Stimulated activated naive B cell treated with anti-CD40 and anti-IgM and Interleukin-4, amounts not matched to agents 10 μg/mL and 1 μg/mL and 100 μg/mL, for 72 hours (primary cell): Measurements from ENCODE around the gene YTHDF1.
A peak's percentile ranks its signal among the peaks of the same experiment; 100 is the strongest.

Experiments used
- ATAC-seq, 2 donors: fragments of 150-1000 bp; cut with Tn5 transposase; replicated peaks; 2 replicates each; pipeline ENCODE4 v1.10.0; 2021; ENCODE audit warnings: moderate library complexity in 1 of 2
- DNase-seq: peaks from one replicate; pipeline ENCODE4 v3.0.0; 2021
- H3K27ac Mint-ChIP-seq: one replicate; pipeline ENCODE4 v1.8.0; 2022; ENCODE audit warnings: mild to moderate bottlenecking, mixed read lengths
- H3K27me3 Mint-ChIP-seq, 2 donors: one replicate each; pipeline ENCODE4 v1.8.0; 2022; ENCODE audit warnings: mixed read lengths in 2 of 2
- H3K36me3 Mint-ChIP-seq, 2 donors: one replicate each; pipeline ENCODE4 v1.8.0; 2022; ENCODE audit warnings: mixed read lengths in 2 of 2, mild to moderate bottlenecking in 1 of 2
- H3K4me1 Mint-ChIP-seq, 2 donors: one replicate each; pipeline ENCODE4 v1.8.0; 2022; ENCODE audit warnings: mixed read lengths in 2 of 2, mild to moderate bottlenecking in 1 of 2
- H3K4me3 Mint-ChIP-seq, 2 donors: one replicate each; pipeline ENCODE4 v1.8.0; 2022; ENCODE audit warnings: mild to moderate bottlenecking in 2 of 2, mixed read lengths in 2 of 2, moderate library complexity in 1 of 2
- H3K9me3 Mint-ChIP-seq, 2 donors: one replicate each; pipeline ENCODE4 v1.8.0; 2022; ENCODE audit warnings: mixed read lengths in 2 of 2, mild to moderate bottlenecking in 1 of 2

The YTHDF1 gene

DNA sequence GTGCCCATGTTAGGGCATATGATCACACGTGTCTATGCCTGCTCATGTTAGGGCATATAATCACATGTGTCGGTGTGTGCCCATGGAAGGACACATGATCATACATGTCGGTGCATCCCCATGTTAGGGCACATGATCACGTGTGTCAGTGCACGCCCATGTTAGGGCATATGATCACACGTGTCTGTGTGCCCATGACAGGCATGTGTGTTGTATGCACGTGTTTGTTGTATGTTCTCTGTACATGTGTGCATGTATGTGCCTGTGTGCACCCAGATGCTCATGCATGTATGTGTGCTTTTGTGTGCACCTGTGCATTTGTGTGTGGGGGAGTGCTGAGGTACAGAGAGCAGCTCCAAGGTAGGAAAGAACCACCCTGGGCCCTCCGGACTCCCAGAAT is 29.8 kb downstream of the YTHDF1 start:
- no peak for DNase-seq
- peaks cover 30 to 32% of the 10 kb centered on the region in 2 donors for H3K27me3 Mint-ChIP-seq
- H3K27ac Mint-ChIP-seq: no peak overlapping the region
- no peaks in the 10 kb centered on the region for H3K9me3 Mint-ChIP-seq
- H3K4me1 Mint-ChIP-seq: peaks cover 6 to 15% of the 10 kb centered on the region in 2 donors
- no peak for ATAC-seq
- peaks cover 4% of the 10 kb centered on the region in 2 donors for H3K36me3 Mint-ChIP-seq
- H3K4me3 Mint-ChIP-seq: no peak overlapping the region

GRCh38 chr20:63185215-63185796 is 30.6 kb downstream of the YTHDF1 start:
- peaks cover 9 to 23% of the 10 kb centered on the region in 2 donors for H3K4me1 Mint-ChIP-seq
- peaks cover 38 to 40% of the 10 kb centered on the region in 2 donors for H3K27me3 Mint-ChIP-seq
- no peaks in the 10 kb centered on the region for H3K36me3 Mint-ChIP-seq
- H3K4me3 Mint-ChIP-seq: no peak overlapping the region
- DNase-seq (no peak), ATAC-seq (no peak)
- peak overlapping the region; percentile 14 for H3K27ac Mint-ChIP-seq
- no peaks in the 10 kb centered on the region for H3K9me3 Mint-ChIP-seq

DNA sequence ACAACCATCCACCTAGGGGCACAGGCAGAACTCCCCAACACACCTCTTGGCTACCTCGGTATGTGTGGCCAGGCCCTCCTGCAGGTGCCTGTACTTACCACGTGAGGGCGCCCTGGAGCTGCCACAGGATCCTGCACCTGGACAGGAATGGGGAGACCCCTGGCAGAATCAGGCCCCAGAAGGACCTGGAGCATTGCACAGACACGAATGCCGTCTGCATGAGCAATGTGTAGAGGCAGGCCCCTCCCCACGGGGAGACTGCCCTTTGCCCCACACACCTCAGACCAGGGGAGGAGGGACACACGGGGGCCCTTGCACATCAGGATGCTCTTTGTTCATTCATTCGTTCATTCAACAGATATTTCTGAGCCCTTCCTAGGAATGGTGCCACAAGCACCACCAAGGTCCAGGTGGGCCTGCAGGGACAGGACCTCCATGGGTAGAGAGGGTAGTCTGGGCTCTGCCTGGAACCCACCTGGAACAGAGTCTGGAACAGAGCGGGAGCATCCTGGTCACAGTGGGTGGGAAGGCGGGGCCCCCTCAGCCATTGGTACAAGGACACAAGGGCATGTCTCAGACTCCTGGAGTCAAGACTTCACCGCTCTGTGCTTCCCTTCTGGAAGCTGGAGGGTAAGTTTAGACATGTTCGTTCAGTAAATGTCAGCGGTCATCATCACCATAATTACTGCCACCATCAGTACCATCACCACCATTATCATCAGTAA is 32.3 kb downstream of the YTHDF1 start:
- Mint-ChIP-seq H3K27ac (no peak overlapping the region), H3K4me1 (peaks cover 11 to 35% of the 10 kb centered on the region in 2 donors), H3K9me3 (no peaks in the 10 kb centered on the region), H3K36me3 (no peaks in the 10 kb centered on the region), H3K27me3 (peaks cover 45 to 52% of the 10 kb centered on the region in 2 donors), H3K4me3 (no peak overlapping the region)
- DNase-seq: no peak
- peak; percentile 49 to 64 for ATAC-seq

DNA sequence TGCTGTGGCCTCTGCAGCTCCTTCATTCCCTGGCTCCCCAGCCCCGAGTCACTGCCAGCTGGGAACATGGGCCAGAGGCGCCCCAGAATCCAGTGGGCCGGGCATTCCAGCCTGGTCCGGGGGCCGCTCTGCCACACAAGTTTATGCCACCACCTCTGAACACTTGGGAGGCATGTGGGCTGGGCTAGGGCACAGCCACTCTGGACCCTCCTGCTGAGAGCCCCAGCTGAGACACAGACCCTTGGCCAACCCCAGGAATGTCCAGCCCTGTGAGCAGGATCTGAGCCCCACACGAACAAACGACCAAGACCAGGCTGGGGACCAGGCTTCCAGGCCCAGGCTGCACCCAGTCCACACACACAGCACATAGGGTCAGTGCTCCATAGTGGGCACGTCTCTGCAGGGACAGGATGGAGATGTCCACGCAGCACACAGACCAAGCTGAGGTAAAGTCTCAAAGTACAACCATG is 33.0 kb downstream of the YTHDF1 start:
- ATAC-seq (no peak), DNase-seq (no peak)
- no peaks in the 10 kb centered on the region for H3K9me3 Mint-ChIP-seq
- H3K4me1 Mint-ChIP-seq: peaks cover 11 to 36% of the 10 kb centered on the region in 2 donors
- H3K36me3 Mint-ChIP-seq: no peaks in the 10 kb centered on the region
- peaks cover 46 to 54% of the 10 kb centered on the region in 2 donors for H3K27me3 Mint-ChIP-seq
- no peak overlapping the region for H3K4me3 Mint-ChIP-seq
- H3K27ac Mint-ChIP-seq: no peak overlapping the region

DNA sequence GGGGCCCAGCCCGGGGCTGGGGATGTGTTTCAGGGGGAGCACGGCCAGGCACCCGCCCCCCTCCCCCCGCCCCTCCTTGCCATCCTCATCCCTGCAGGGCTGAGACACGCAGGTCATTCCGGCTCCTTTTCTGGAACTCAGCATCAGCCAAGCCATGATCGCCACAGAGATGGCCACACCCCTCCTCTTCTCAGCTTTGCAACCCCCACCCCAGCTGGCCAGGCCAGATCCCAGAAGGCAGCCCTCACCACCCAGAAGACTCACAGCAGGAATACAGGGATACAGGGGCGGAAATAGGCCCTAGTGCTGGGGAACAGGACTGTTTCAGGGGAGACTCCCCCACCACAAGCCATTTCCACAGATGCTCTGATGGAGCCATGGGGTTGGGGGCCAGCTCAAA is 33.5 kb downstream of the YTHDF1 start:
- H3K36me3 Mint-ChIP-seq: no peaks in the 10 kb centered on the region
- DNase-seq (no peak), ATAC-seq (no peak)
- H3K27me3 Mint-ChIP-seq: peaks cover 49 to 58% of the 10 kb centered on the region in 2 donors
- H3K27ac Mint-ChIP-seq: no peak overlapping the region
- peaks cover 13 to 40% of the 10 kb centered on the region in 2 donors for H3K4me1 Mint-ChIP-seq
- H3K4me3 Mint-ChIP-seq: no peak overlapping the region
- H3K9me3 Mint-ChIP-seq: no peaks in the 10 kb centered on the region

GRCh38 chr20:63181226-63181625 is 34.7 kb downstream of the YTHDF1 start:
- DNase-seq (no peak), ATAC-seq (no peak)
- H3K27me3 Mint-ChIP-seq: peaks cover 60 to 69% of the 10 kb centered on the region in 2 donors
- H3K4me3 Mint-ChIP-seq: no peak overlapping the region
- H3K36me3 Mint-ChIP-seq: peaks cover 2 to 3% of the 10 kb centered on the region in 2 donors
- no peak overlapping the region for H3K27ac Mint-ChIP-seq
- H3K9me3 Mint-ChIP-seq: no peaks in the 10 kb centered on the region
- peaks cover 18 to 50% of the 10 kb centered on the region in 2 donors for H3K4me1 Mint-ChIP-seq

- DNase-seq: no peak
- no peak for ATAC-seq
- H3K36me3 Mint-ChIP-seq: peaks cover 3% of the 10 kb centered on the region in 2 donors
- peaks cover 63 to 74% of the 10 kb centered on the region in 2 donors for H3K27me3 Mint-ChIP-seq
- no peaks in the 10 kb centered on the region for H3K9me3 Mint-ChIP-seq
- H3K4me1 Mint-ChIP-seq: peaks cover 20 to 55% of the 10 kb centered on the region in 2 donors
- H3K27ac Mint-ChIP-seq: peak overlapping the region; percentile 25
- H3K4me3 Mint-ChIP-seq: no peak overlapping the region
Measured at GRCh38 chr20:63180569-63181185, 35.3 kb downstream of the YTHDF1 start.

DNA sequence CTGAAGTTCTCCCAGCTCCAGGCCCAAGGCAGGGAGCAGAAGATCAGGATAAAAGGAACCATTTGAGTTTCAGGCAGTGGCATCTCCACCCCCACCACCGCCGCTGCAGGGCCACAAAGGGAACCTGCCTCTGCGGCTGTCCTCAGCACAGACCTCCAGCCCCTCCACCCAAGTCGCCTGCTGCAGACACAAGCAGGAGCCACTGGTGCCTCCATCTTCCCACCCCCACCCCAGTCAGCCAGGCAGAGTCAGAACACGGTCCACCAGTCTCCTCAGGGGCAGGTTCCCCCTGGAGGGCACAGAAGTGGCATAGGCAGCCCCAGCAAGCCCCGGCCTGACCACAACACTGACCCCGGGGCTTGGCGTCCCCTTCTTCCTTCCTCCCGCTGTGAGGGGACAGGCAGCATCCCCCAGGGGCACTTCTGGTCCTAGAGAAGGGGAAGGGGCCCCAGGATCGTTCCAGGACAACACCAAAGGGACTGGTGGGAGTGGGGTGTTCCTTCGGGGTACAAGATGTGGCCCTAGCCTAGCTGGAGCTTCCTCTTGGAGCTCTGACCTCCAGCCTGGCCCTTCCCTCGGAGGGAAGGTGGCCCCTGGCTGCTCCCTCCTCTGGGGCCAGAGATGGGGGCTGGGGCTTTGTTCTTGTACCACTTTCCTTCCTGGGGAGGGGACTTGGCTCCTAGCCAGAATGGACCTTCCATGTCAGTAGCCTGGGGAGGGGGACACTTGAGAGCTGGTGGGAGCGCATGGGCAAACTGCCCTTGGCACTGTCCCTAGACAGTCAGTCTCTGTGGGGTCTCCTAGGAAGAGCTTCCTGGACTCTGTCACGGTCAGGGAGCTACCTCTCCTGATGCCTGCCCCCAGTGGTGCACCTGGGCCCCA is 36.0 kb downstream of the YTHDF1 start:
- Mint-ChIP-seq H3K9me3 (no peaks in the 10 kb centered on the region), H3K36me3 (peaks cover 3% of the 10 kb centered on the region in 2 donors), H3K27ac (no peak overlapping the region), H3K27me3 (peaks cover 65 to 82% of the 10 kb centered on the region in 2 donors), H3K4me3 (peak overlapping the region; percentile 78 to 82), H3K4me1 (peaks cover 20 to 63% of the 10 kb centered on the region in 2 donors)
- no peak for DNase-seq
- peak; percentile 10 to 13 for ATAC-seq

DNA sequence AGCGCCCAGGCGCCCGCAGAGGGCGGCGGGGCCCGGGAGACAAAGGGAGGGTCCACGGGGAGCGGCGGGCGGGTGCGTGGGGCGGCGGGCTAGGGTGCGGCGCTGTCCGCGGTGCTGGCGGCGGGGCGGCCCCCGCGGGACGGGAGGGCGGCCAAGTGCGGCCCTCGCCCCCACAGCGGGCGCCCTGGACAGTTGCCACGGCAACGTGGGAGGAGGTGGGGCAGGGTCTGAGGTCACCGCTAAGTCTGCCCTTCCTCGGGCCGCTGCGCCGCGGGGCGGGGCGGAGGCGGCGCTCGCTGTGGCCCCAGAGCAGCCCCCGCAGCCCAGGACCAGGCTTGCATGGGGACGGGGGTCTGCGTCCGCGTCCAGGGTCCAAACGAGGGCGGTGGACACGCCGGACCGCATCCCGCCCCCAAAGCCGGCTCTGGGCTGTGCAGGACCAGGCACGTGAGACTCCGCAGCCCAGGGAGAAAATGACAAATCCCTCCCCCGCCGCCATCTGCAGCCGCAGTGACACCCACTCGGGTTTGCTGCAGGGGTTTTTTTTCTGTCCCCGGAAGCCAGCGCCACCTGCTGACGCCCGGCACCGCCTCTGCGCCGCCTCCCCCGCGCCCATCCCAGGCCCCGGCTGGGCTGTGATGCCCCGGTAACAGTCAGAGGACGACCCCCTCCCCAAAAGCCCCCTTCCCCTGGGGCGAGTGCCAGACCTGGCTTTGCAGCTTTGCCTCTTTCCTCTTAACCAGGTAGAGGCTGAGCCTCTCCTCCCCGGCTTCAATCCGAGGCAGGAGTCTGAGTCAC is 36.8 kb downstream of the YTHDF1 start:
- Mint-ChIP-seq H3K4me3 (peak overlapping the region; percentile 78 to 82), H3K27me3 (peaks cover 73 to 88% of the 10 kb centered on the region in 2 donors), H3K4me1 (peaks cover 21 to 63% of the 10 kb centered on the region in 2 donors), H3K9me3 (no peaks in the 10 kb centered on the region), H3K36me3 (peaks cover 3% of the 10 kb centered on the region in 2 donors), H3K27ac (no peak overlapping the region)
- peak; percentile 58 for DNase-seq
- ATAC-seq: peak; percentile 61 to 67

GRCh38 chr20:63178446-63178820 is 37.5 kb downstream of the YTHDF1 start:
- Mint-ChIP-seq H3K9me3 (no peaks in the 10 kb centered on the region), H3K4me1 (peaks cover 19 to 58% of the 10 kb centered on the region in 2 donors), H3K27ac (no peak overlapping the region), H3K27me3 (peaks cover 72 to 88% of the 10 kb centered on the region in 2 donors), H3K36me3 (peaks cover 3% of the 10 kb centered on the region in 2 donors), H3K4me3 (peak overlapping the region in 1 of 2 donors; percentile 35)
- ATAC-seq (peak in 1 of 2 donors; percentile 3), DNase-seq (no peak)

DNA sequence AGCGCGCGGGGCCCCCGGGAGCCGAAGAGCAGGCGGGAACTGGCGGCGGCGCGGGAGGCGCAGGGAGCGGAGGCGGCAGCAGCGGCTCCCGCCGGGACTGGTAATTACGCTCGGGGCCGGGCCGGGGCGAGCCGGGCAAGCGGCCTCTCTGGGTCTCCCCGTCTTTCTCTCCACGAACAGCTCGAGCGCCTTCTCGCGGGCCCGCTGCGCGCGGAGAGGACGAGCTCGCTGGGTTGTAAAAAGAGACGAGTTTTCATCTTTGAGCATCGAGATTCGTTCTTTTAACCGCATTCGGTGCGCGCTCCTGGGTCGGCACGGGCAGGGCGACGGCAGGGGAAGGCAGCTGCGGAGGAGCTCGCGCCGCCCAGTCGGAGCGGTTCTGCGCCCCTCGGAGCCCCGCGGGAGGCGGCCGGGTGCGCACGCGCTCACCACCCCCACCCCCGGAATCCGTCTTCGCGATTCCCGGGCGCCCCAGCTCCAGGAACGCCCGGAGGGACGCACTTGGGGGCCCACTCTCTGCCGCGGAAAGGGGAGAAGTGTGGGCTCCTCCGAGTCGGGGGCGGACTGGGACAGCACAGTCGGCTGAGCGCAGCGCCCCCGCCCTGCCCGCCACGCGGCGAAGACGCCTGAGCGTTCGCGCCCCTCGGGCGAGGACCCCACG is 38.0 kb downstream of the YTHDF1 start:
- ATAC-seq (no peak), DNase-seq (no peak)
- peaks cover 3% of the 10 kb centered on the region in 2 donors for H3K36me3 Mint-ChIP-seq
- peak overlapping the region; percentile 75 to 82 for H3K4me3 Mint-ChIP-seq
- H3K27ac Mint-ChIP-seq: no peak overlapping the region
- H3K4me1 Mint-ChIP-seq: peaks cover 19 to 57% of the 10 kb centered on the region in 2 donors
- no peaks in the 10 kb centered on the region for H3K9me3 Mint-ChIP-seq
- H3K27me3 Mint-ChIP-seq: peaks cover 67 to 88% of the 10 kb centered on the region in 2 donors

- DNase-seq (no peak), ATAC-seq (no peak)
- no peaks in the 10 kb centered on the region for H3K9me3 Mint-ChIP-seq
- H3K36me3 Mint-ChIP-seq: peaks cover 3% of the 10 kb centered on the region in 2 donors
- peak overlapping the region; percentile 63 to 69 for H3K4me3 Mint-ChIP-seq
- H3K4me1 Mint-ChIP-seq: peaks cover 19 to 57% of the 10 kb centered on the region in 2 donors
- H3K27me3 Mint-ChIP-seq: peaks cover 64 to 88% of the 10 kb centered on the region in 2 donors
- peak overlapping the region; percentile 62 for H3K27ac Mint-ChIP-seq
Measured at GRCh38 chr20:63177134-63177784, 38.7 kb downstream of the YTHDF1 start.
